Lower lobe of right lung (tissue), 2 donors: ENCODE results near the gene LBHD2. TPM values are rescaled to one million over a fixed set of nuclear protein-coding genes. Genes with fewer than 3 reads are reported as not detected.

Experiments
- ATAC-seq, 2 donors: fragments of 200-7000 bp; cut with Tn5 transposase; one replicate each; pipeline ENCODE4 v1.9.1; 2020 to 2022; ENCODE audit warnings: mild to moderate bottlenecking in 2 of 2, moderate library complexity in 2 of 2
- DNase-seq: peaks from one replicate; pipeline ENCODE4 v3.0.0-alpha.2; 2020
- H3K27ac ChIP-seq: fragments of 200-600 bp; one replicate; pipeline ENCODE4 v1.8.0; 2022
- H3K27me3 ChIP-seq: fragments of 200-600 bp; one replicate; pipeline ENCODE4 v1.8.0; 2022; ENCODE audit warnings: low read depth
- H3K36me3 ChIP-seq: fragments of 200-600 bp; one replicate; pipeline ENCODE4 v1.8.0; 2022; ENCODE audit warnings: mild to moderate bottlenecking
- H3K4me1 ChIP-seq: fragments of 200-600 bp; one replicate; pipeline ENCODE4 v1.8.0; 2022
- H3K4me3 ChIP-seq: fragments of 200-600 bp; one replicate; pipeline ENCODE4 v1.8.0; 2022; ENCODE audit warnings: mild to moderate bottlenecking
- H3K9me3 ChIP-seq: fragments of 200-600 bp; one replicate; pipeline ENCODE4 v1.8.0; 2022
- CTCF ChIP-seq: fragments of 200-600 bp; IDR thresholded peaks from one replicate; pipeline ENCODE4 v1.8.0; 2022; ENCODE audit warnings: antibody characterized with exemption, mild to moderate bottlenecking
- intact Hi-C: fragments of 100-400 bp; cut with DNase I; formaldehyde crosslinking; loops from one replicate; pipeline ENCODE4 v1.11.0; 2022
- total RNA-seq: library from RNA; stranded (reverse); fragmentation: NEBNext Ultra II Directional; extraction: Animal tissue kit (Norgen Biotek cat#: 25700); gene quantifications from one replicate; pipeline ENCODE4 v1.2.1, GENCODE V29; 2021
- donor health status: DM: no; HTN: yes; CAD: no; lungs with severe emphysema.

The LBHD2 gene
- total RNA-seq, 1 donor from 2014 or later: not detected

- ATAC-seq (no peak), DNase-seq (no peak)
- Histone ChIP-seq H3K4me1 (peaks cover 13% of the 10 kb centered on the region), H3K27me3 (peaks cover 12% of the 10 kb centered on the region), H3K9me3 (no peaks in the 10 kb centered on the region), H3K36me3 (no peaks in the 10 kb centered on the region), H3K4me3 (peak overlapping the region; percentile 30), H3K27ac (peak overlapping the region; percentile 76)
- TF ChIP-seq CTCF: no peak
- intact Hi-C loops: no loop called here
These were observed 11.3 kb downstream of the LBHD2 start for GRCh38 chr14:103095210-103095778.

GRCh38 chr14:103096387-103096786 lies 12.4 kb downstream of the LBHD2 start:
- Histone ChIP-seq H3K36me3 (no peaks in the 10 kb centered on the region), H3K4me1 (peaks cover 7% of the 10 kb centered on the region), H3K9me3 (no peaks in the 10 kb centered on the region), H3K27me3 (peaks cover 21% of the 10 kb centered on the region), H3K4me3 (no peak overlapping the region), H3K27ac (no peak overlapping the region)
- ATAC-seq (no peak), DNase-seq (no peak)
- no peak for TF ChIP-seq CTCF
- intact Hi-C loops: no loop called here

GRCh38 chr14:103097244-103097993 lies 13.4 kb downstream of the LBHD2 start:
- Histone ChIP-seq H3K27me3 (peaks cover 31% of the 10 kb centered on the region), H3K36me3 (no peaks in the 10 kb centered on the region), H3K27ac (no peak overlapping the region), H3K4me3 (no peak overlapping the region), H3K4me1 (peaks cover 14% of the 10 kb centered on the region), H3K9me3 (no peaks in the 10 kb centered on the region)
- intact Hi-C loops: no loop called here
- TF ChIP-seq CTCF: no peak
- no peak for ATAC-seq
- DNase-seq: no peak

GRCh38 chr14:103097994-103098957 lies 14.3 kb downstream of the LBHD2 start:
- Histone ChIP-seq H3K4me1 (peaks cover 20% of the 10 kb centered on the region), H3K4me3 (no peak overlapping the region), H3K9me3 (no peaks in the 10 kb centered on the region), H3K27me3 (peaks cover 40% of the 10 kb centered on the region), H3K27ac (no peak overlapping the region), H3K36me3 (no peaks in the 10 kb centered on the region)
- no peak for TF ChIP-seq CTCF
- DNase-seq: no peak
- intact Hi-C loops: no loop called here
- ATAC-seq: no peak

GRCh38 chr14:103099081-103099732 lies 15.2 kb downstream of the LBHD2 start:
- no peak for DNase-seq
- Histone ChIP-seq H3K27me3 (peaks cover 48% of the 10 kb centered on the region), H3K36me3 (no peaks in the 10 kb centered on the region), H3K4me3 (no peak overlapping the region), H3K27ac (no peak overlapping the region), H3K4me1 (peaks cover 29% of the 10 kb centered on the region), H3K9me3 (no peaks in the 10 kb centered on the region)
- intact Hi-C loops: no loop called here
- ATAC-seq: no peak
- TF ChIP-seq CTCF: no peak
